OCI-LY1 (cell line): ENCODE results near the gene PKP3.

Experiments
- H2AFZ ChIP-seq: fragments of 200-600 bp; sonication (generic), shearing (Covaris generic); 2 replicates; pipeline ENCODE4 v1.6.0; 2014; ENCODE audit warnings: antibody characterized with exemption, mild to moderate bottlenecking, low read length
- H3F3A ChIP-seq: fragments of 200-600 bp; sonication (generic), shearing (Covaris generic); 2 replicates; pipeline ENCODE4 v1.6.0; 2014; ENCODE audit warnings: mild to moderate bottlenecking, antibody characterized with exemption, low read length, moderate library complexity; ENCODE audit not compliant: insufficient read depth
- H3K27ac ChIP-seq: fragments of 200-600 bp; sonication (generic); 2 replicates; pipeline ENCODE4 v1.5.1; 2014; ENCODE audit warnings: low read length, mixed run types, mild to moderate bottlenecking, low read depth; ENCODE audit not compliant: poor library complexity, severe bottlenecking
- H3K27me3 ChIP-seq: fragments of 200-600 bp; sonication (generic); 2 replicates; pipeline ENCODE4 v1.6.0; 2014; ENCODE audit warnings: antibody characterized with exemption, mild to moderate bottlenecking, low read length, moderate library complexity; ENCODE audit not compliant: insufficient read depth
- H3K36me3 ChIP-seq: fragments of 200-600 bp; sonication (generic); 2 replicates; pipeline ENCODE4 v1.6.1; 2014; ENCODE audit warnings: mild to moderate bottlenecking, antibody characterized with exemption, low read length, moderate library complexity, mixed read lengths; ENCODE audit not compliant: insufficient read depth
- H3K4me1 ChIP-seq: fragments of 200-600 bp; sonication (generic); 2 replicates; pipeline ENCODE4 v1.5.1; 2014; ENCODE audit warnings: mild to moderate bottlenecking, low read length, moderate library complexity; ENCODE audit not compliant: insufficient read depth, severe bottlenecking
- H3K4me2 ChIP-seq: fragments of 200-600 bp; sonication (generic), shearing (Covaris generic); 2 replicates; pipeline ENCODE4 v1.6.1; 2014; ENCODE audit warnings: low read length
- H3K4me3 ChIP-seq: fragments of 200-600 bp; sonication (generic); 2 replicates; pipeline ENCODE4 v1.5.1; 2014; ENCODE audit warnings: low read length, low read depth, mild to moderate bottlenecking, mixed read lengths; ENCODE audit not compliant: poor library complexity, severe bottlenecking
- H3K79me2 ChIP-seq: fragments of 200-600 bp; shearing (Covaris generic); 2 replicates; pipeline ENCODE4 v1.6.1; 2016; ENCODE audit warnings: mixed run types, low read length, mixed read lengths; ENCODE audit not compliant: insufficient read depth
- H3K9ac ChIP-seq: fragments of 200-600 bp; sonication (generic), shearing (Covaris generic); 2 replicates; pipeline ENCODE4 v1.6.1; 2014; ENCODE audit warnings: mild to moderate bottlenecking, low read length, mixed read lengths
- H3K9me2 ChIP-seq: fragments of 200-600 bp; sonication (generic), shearing (Covaris generic); 2 replicates; pipeline ENCODE4 v1.6.1; 2014; ENCODE audit warnings: low read depth, mild to moderate bottlenecking, low read length, mixed read lengths
- H3K9me3 ChIP-seq: fragments of 200-600 bp; shearing (Covaris generic); 2 replicates; pipeline ENCODE4 v1.6.1; 2014; ENCODE audit warnings: low read length, mixed read lengths
- H4K20me1 ChIP-seq: fragments of 200-600 bp; sonication (generic), shearing (Covaris generic); 2 replicates; pipeline ENCODE4 v1.6.0; 2016; ENCODE audit warnings: mild to moderate bottlenecking, low read length; ENCODE audit not compliant: insufficient read depth
- CTCF ChIP-seq: fragments of 200-600 bp; sonication (generic), shearing (Covaris generic); IDR thresholded peaks from 2 replicates; pipeline ENCODE4 v1.5.1; 2017; ENCODE audit warnings: mild to moderate bottlenecking, antibody characterized with exemption, low read length, moderate library complexity, mixed read lengths
- EZH2 ChIP-seq: fragments of 200-600 bp; sonication (generic), shearing (Covaris generic); IDR thresholded peaks from 2 replicates; pipeline ENCODE4 v1.8.0; 2017; ENCODE audit warnings: borderline replicate concordance, mixed run types, mild to moderate bottlenecking, antibody characterized with exemption, low read length, moderate library complexity, mixed read lengths

PKP3 gene

DNA sequence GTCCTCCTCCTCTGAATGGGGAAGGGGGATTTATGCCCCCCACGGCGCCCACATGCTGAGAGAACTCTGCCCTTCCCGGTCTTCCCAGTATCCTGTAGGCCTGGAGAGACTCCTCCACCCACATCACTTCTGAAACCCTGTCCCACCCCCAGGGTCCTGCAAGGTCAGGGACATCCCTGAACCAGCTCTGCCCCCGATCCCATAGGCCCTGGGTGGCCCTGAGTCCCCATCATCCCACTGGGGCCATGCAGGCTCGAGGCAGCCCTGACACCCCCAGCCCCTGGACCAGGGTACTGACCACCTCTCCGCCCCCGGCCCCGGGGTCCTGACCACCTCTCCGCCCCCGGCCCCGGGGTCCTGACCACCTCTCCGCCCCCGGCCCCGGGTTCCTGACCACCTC, 13.0 kb upstream of the PKP3 start:
- no peak overlapping the region for H2AFZ ChIP-seq
- H3K36me3 ChIP-seq = no peaks in the 10 kb centered on the region
- H3K4me1 ChIP-seq = no peaks in the 10 kb centered on the region
- peaks cover 5% of the 10 kb centered on the region; the same call in 1 of the 2 replicates for H3K27me3 ChIP-seq
- no peaks in the 10 kb centered on the region for H4K20me1 ChIP-seq
- H3K27ac ChIP-seq = no peak overlapping the region
- no peaks in the 10 kb centered on the region for H3F3A ChIP-seq
- TF ChIP-seq CTCF (no peak), EZH2 (no peak)
- no peaks in the 10 kb centered on the region for H3K79me2 ChIP-seq
- H3K9me2 ChIP-seq = no peaks in the 10 kb centered on the region
- no peak overlapping the region for H3K9ac ChIP-seq
- no peaks in the 10 kb centered on the region for H3K9me3 ChIP-seq
- H3K4me3 ChIP-seq = no peak overlapping the region
- no peak overlapping the region for H3K4me2 ChIP-seq

DNA sequence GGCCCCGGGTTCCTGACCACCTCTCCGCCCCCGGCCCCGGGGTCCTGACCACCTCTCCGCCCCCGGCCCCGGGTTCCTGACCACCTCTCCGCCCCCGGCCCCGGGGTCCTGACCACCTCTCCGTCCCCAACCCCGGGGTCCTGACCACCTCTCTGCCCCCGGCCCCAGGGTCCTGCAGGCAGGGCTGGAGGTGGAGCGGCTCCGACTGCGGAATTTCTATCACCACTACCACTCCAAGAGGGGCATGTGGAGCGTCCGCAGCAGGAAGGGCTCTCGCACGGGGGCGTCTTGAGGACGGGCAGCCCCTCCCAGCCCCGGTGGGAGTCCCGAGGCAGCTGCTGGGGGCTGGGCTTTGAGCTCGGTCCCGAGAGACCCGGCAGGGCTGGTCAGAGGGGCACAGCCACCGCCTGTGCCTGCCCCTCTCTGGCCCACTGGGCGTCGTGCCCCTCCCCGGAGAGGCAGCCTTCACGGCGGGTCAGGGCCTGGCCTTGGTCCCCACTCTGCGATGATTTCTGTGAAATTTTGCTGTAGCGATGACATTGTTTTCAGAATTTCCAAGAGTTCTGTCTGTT, 12.4 kb upstream of the PKP3 start:
- TF ChIP-seq EZH2 (no peak), CTCF (no peak)
- Histone ChIP-seq H3K27ac (no peak overlapping the region), H2AFZ (no peak overlapping the region), H3K4me1 (no peaks in the 10 kb centered on the region), H3K4me2 (no peak overlapping the region), H3K4me3 (no peak overlapping the region), H3K79me2 (no peaks in the 10 kb centered on the region), H3F3A (no peaks in the 10 kb centered on the region), H3K9me2 (no peaks in the 10 kb centered on the region), H3K36me3 (no peaks in the 10 kb centered on the region), H3K27me3 (peaks cover 5% of the 10 kb centered on the region; the same call in 1 of the 2 replicates), H4K20me1 (no peaks in the 10 kb centered on the region), H3K9ac (no peak overlapping the region), H3K9me3 (peaks cover 4% of the 10 kb centered on the region; the same call in 1 of the 2 replicates)

GRCh38 chr11:382081-382629, 11.9 kb upstream of the PKP3 start:
- TF ChIP-seq EZH2 (no peak), CTCF (no peak)
- Histone ChIP-seq H3K27me3 (peaks cover 5% of the 10 kb centered on the region; the same call in 1 of the 2 replicates), H2AFZ (no peak overlapping the region), H3K4me3 (no peak overlapping the region), H3K4me2 (no peak overlapping the region), H3K9ac (no peak overlapping the region), H3K79me2 (no peaks in the 10 kb centered on the region), H3F3A (no peaks in the 10 kb centered on the region), H3K27ac (no peak overlapping the region), H3K9me3 (peaks cover 4% of the 10 kb centered on the region; the same call in 1 of the 2 replicates), H3K36me3 (no peaks in the 10 kb centered on the region), H4K20me1 (no peaks in the 10 kb centered on the region), H3K4me1 (no peaks in the 10 kb centered on the region), H3K9me2 (no peaks in the 10 kb centered on the region)
